Lower lobe of right lung (tissue), 2 donors: ENCODE results near the gene PTPRCAP. TPM values are rescaled to one million over a fixed set of nuclear protein-coding genes. Genes with fewer than 3 reads are reported as not detected.
"Not testable (repeated sequence)": the region's sequence is repeated elsewhere in the genome, so short reads cannot be mapped to it uniquely, and the experiment has no call there.

Experiments used
- ATAC-seq, 2 donors: fragments of 200-7000 bp; cut with Tn5 transposase; one replicate each; pipeline ENCODE4 v1.9.1; 2020 to 2022; ENCODE audit warnings: mild to moderate bottlenecking in 2 of 2, moderate library complexity in 2 of 2
- DNase-seq: peaks from one replicate; pipeline ENCODE4 v3.0.0-alpha.2; 2020
- H3K27ac ChIP-seq: fragments of 200-600 bp; one replicate; pipeline ENCODE4 v1.8.0; 2022
- H3K27me3 ChIP-seq: fragments of 200-600 bp; one replicate; pipeline ENCODE4 v1.8.0; 2022; ENCODE audit warnings: low read depth
- H3K36me3 ChIP-seq: fragments of 200-600 bp; one replicate; pipeline ENCODE4 v1.8.0; 2022; ENCODE audit warnings: mild to moderate bottlenecking
- H3K4me1 ChIP-seq: fragments of 200-600 bp; one replicate; pipeline ENCODE4 v1.8.0; 2022
- H3K4me3 ChIP-seq: fragments of 200-600 bp; one replicate; pipeline ENCODE4 v1.8.0; 2022; ENCODE audit warnings: mild to moderate bottlenecking
- H3K9me3 ChIP-seq: fragments of 200-600 bp; one replicate; pipeline ENCODE4 v1.8.0; 2022
- CTCF ChIP-seq: fragments of 200-600 bp; IDR thresholded peaks from one replicate; pipeline ENCODE4 v1.8.0; 2022; ENCODE audit warnings: antibody characterized with exemption, mild to moderate bottlenecking
- intact Hi-C: fragments of 100-400 bp; cut with DNase I; formaldehyde crosslinking; loops from one replicate; pipeline ENCODE4 v1.11.0; 2022
- total RNA-seq: library from RNA; stranded (reverse); fragmentation: NEBNext Ultra II Directional; extraction: Animal tissue kit (Norgen Biotek cat#: 25700); gene quantifications from one replicate; pipeline ENCODE4 v1.2.1, GENCODE V29; 2021
- donor health status: DM: no; HTN: yes; CAD: no; lungs with severe emphysema.

The PTPRCAP gene
- total RNA-seq, 1 donor from 2014 or later = 15.7 TPM

DNA sequence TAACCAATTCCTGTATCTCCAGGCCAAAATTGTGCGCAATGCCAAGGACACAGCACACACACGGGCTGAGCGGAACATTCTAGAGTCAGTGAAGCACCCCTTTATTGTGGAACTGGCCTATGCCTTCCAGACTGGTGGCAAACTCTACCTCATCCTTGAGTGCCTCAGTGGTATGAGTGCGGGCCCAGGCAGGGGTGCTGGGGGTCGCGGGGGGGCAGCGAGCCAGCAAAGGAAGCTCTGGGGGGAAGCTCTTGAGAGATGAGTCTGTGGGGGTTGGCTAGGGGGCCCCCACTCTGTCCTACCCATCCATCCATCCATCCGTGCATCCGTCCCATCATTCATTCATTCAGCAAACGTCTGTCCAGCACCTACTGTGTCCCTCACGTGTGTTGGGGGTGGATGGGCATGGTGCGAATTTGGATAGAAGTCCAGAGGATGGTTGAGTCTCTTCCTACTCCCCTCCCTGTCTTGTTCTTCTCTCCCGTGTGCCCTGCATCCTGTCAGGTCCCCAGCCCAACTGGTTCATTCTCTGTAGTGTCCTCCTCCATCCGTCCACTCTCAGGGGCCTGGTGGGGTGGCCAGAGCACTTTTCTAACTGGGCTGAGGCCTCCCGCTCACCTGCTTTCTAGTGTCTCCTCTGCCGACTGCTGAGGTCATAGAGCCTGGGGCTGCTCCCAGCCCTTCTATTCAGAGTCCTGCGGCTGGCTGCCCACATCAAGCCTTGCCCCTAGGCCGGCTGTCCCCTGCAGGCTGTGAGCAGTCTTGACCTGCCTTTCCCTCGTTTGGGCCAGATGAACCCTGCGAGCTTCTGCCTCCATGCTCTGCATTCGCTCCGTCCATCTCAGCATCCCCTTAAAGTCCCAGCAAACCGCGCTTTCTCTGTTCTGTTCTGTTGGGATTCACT is 5.9 kb downstream of the PTPRCAP start:
- peaks cover 61% of the 10 kb centered on the region for H3K36me3 ChIP-seq
- intact Hi-C loops = no loop called here
- no peak for TF ChIP-seq CTCF
- H3K9me3 ChIP-seq = no peaks in the 10 kb centered on the region
- ATAC-seq = no peak
- no peaks in the 10 kb centered on the region for H3K27me3 ChIP-seq
- H3K4me3 ChIP-seq = no peak overlapping the region
- no peak overlapping the region for H3K27ac ChIP-seq
- DNase-seq = no peak
- H3K4me1 ChIP-seq = peaks cover 24% of the 10 kb centered on the region

GRCh38 chr11:67429722-67430121 is 7.8 kb downstream of the PTPRCAP start:
- ATAC-seq = no peak
- Histone ChIP-seq H3K4me1 (peaks cover 24% of the 10 kb centered on the region), H3K36me3 (peaks cover 46% of the 10 kb centered on the region), H3K27me3 (no peaks in the 10 kb centered on the region), H3K4me3 (peak overlapping the region; percentile 77), H3K27ac (no peak overlapping the region), H3K9me3 (no peaks in the 10 kb centered on the region)
- no peak for TF ChIP-seq CTCF
- no peak for DNase-seq
- intact Hi-C loops = no loop called here

DNA sequence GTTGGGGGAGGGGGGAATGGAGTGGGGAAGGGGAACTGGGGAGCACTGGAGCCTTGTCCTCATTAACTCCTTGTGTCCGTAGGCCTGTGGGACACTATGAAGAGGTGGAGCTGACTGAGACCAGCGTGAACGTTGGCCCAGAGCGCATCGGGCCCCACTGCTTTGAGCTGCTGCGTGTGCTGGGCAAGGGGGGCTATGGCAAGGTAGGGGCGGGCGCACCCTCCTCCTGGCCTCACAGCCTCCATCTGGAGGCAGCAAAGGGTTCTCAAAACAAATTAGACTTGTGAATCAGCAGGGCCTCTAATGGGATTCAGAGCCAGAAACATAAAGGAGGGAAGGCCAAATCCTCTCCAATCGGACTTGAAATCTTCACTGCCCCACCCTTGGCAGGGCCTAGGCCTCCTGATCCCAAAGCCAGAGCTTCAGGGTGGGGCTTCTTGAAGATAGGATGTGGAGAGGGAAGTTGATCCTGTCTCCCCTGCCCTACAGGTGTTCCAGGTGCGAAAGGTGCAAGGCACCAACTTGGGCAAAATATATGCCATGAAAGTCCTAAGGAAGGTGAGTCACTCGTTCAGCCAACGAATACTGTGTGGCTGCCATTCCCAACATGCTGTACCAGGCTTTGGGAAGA is 8.3 kb downstream of the PTPRCAP start:
- no peaks in the 10 kb centered on the region for H3K9me3 ChIP-seq
- no peak for TF ChIP-seq CTCF
- DNase-seq (no peak), ATAC-seq (peak in 1 of 2 donors; percentile 1)
- peak overlapping the region; percentile 77 for H3K4me3 ChIP-seq
- intact Hi-C loops = no loop called here
- peak overlapping the region; percentile 87 for H3K27ac ChIP-seq
- H3K36me3 ChIP-seq = peaks cover 40% of the 10 kb centered on the region
- H3K27me3 ChIP-seq = no peaks in the 10 kb centered on the region
- peaks cover 24% of the 10 kb centered on the region for H3K4me1 ChIP-seq

- Histone ChIP-seq H3K27ac (peak within 1 kb of the TSS; percentile 87), H3K4me1 (peaks cover 24% of the 10 kb centered on the region), H3K9me3 (no peaks in the 10 kb centered on the region), H3K27me3 (no peaks in the 10 kb centered on the region), H3K4me3 (peak within 1 kb of the TSS; percentile 77), H3K36me3 (peaks cover 33% of the 10 kb centered on the region)
- DNase-seq = peak; percentile 99
- no peak for TF ChIP-seq CTCF
- peak; percentile 95 to 97 for ATAC-seq
- intact Hi-C loops = no loop called here
These were observed 9.2 kb downstream of the PTPRCAP start, which contains the start of gene RPS6KB2 for GRCh38 chr11:67428052-67429001. RPS6KB2 (plus strand) TSS chr11:67428494; CDS start chr11:67428546, 52 bp downstream.

DNA sequence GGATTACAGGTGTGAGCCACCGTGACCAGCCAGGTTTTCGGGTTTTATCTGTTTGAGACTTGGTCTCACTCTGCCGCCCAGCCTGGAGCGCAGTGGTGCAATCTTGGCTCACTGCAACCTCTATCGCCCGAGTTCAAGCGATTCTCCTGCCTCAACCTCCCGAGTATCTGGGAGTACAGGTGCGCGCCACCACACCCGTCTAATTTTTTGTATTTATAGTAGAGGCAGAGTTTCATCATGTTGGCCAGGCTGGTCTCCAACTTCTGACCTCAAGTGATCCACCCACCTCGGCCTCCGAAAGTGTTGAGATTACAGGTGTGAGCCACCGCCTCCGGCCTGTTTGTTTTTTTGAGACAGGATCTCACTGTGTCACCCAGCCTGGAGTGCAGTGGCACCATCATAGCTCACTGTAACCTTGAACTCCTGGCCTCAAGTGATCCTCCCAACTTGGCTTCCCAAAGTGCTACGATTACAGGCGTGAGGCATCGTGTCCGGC is 10.1 kb downstream of the PTPRCAP start:
- ATAC-seq = peak in 1 of 2 donors; percentile 6
- Histone ChIP-seq H3K36me3 (peaks cover 24% of the 10 kb centered on the region), H3K4me3 (peak overlapping the region; percentile 77), H3K27ac (peak overlapping the region; percentile 87), H3K4me1 (peaks cover 24% of the 10 kb centered on the region)
- H3K9me3 ChIP-seq, DNase-seq, intact Hi-C loops, H3K27me3 ChIP-seq: not testable (repeated sequence)
